ENCODE results near the gene NARS2. TPM values are rescaled to one million over a fixed set of nuclear protein-coding genes. Genes with fewer than 3 reads are reported as not detected.

The NARS2 gene
- total RNA-seq, 1 donor from 2014 or later: 23.1 TPM

- DNase-seq (ENCODE audit: low spot score): no peak
Observed at GRCh38 chr11:78414321-78415051, 160.2 kb downstream of the NARS2 start.

GRCh38 chr11:78408619-78409018 lies 166.0 kb downstream of the NARS2 start:
- DNase-seq (ENCODE audit: low spot score): no peak

- no peak for DNase-seq (ENCODE audit: low spot score)
Observed at GRCh38 chr11:78406568-78407196, 168.0 kb downstream of the NARS2 start.

- DNase-seq (ENCODE audit: low spot score): no peak
Observed at GRCh38 chr11:78405805-78406204, 168.9 kb downstream of the NARS2 start.

GRCh38 chr11:78403781-78404180 lies 170.9 kb downstream of the NARS2 start:
- DNase-seq (ENCODE audit: low spot score): no peak

- DNase-seq (ENCODE audit: low spot score): no peak
Observed at GRCh38 chr11:78402847-78403246, 171.8 kb downstream of the NARS2 start.

- no peak for DNase-seq (ENCODE audit: low spot score)
Observed at GRCh38 chr11:78400702-78401101, 174.0 kb downstream of the NARS2 start.

GRCh38 chr11:78400116-78400515 lies 174.5 kb downstream of the NARS2 start:
- DNase-seq (ENCODE audit: low spot score): no peak

- no peak for DNase-seq (ENCODE audit: low spot score)
Observed at GRCh38 chr11:78399136-78399535, 175.5 kb downstream of the NARS2 start.

- DNase-seq (ENCODE audit: low spot score): no peak
Observed at GRCh38 chr11:78398715-78399114, 175.9 kb downstream of the NARS2 start.

GRCh38 chr11:78397398-78397797 lies 177.3 kb downstream of the NARS2 start:
- no peak for DNase-seq (ENCODE audit: low spot score)

- DNase-seq (ENCODE audit: low spot score): no peak
Observed at GRCh38 chr11:78395597-78395996, 179.1 kb downstream of the NARS2 start.

- no peak for DNase-seq (ENCODE audit: low spot score)
Observed at GRCh38 chr11:78392854-78393253, 181.8 kb downstream of the NARS2 start.

GRCh38 chr11:78391424-78391823 lies 183.2 kb downstream of the NARS2 start:
- DNase-seq (ENCODE audit: low spot score): no peak

GRCh38 chr11:78390809-78391208 lies 183.9 kb downstream of the NARS2 start:
- no peak for DNase-seq (ENCODE audit: low spot score)

- DNase-seq (ENCODE audit: low spot score): no peak
Observed at GRCh38 chr11:78386215-78386941, 188.3 kb downstream of the NARS2 start.

Other genes starting within 250 kb of the NARS2 start
- 20.9 TPM for gene GAB2, start 157.0 kb downstream of the NARS2 start, total RNA-seq

Data from ureter (tissue), 1 donor.